Measurements from ENCODE around the gene PDCD2. TPM values are rescaled to one million over a fixed set of nuclear protein-coding genes. Genes with fewer than 3 reads are reported as not detected.

PDCD2 gene
- total and polyA plus RNA-seq, 9 of the 15 experiments (the other 6 are each of a cell fraction or from before 2014, with no cell fraction given) = 67.3 to 430 (median 318) TPM

DNA sequence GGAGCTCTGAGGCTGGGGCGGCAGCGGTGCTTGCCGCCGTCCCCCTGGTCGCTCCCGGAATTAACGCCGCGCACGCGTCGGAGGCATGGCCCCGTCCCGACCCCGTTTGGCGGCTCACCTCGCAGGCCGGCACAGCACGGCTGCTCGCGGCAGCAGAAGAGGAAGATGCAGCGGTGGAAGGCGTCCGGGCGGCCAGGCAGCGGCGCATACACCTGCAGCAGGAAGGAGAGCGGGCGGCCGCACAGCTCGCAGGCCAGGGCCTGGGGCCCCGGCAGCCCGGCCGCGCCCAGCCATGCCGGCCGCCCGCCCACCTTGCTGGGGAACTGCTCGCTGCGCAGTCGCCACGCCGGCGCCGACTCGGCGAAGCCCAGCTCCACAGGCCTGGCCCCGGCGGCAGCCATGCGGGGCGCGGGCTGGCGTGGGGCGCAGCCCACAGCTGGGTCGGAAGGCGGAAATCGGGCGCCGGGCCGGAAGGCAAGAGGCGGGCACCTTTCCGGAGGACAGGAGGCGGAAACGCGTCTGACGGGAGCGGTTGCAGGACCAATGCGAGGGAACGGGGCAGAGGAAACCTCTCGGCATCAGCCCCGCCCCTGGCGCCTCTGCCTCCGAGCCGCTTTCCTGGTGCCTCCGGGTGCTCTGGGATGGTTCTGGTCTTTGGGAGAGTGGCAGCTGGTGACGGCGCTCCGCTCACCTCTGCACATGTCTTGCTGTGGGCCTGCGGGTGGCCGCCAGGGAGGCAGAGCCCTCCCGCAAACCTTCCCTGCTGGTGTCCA lies at the start of gene PDCD2 (continued):
- TF ChIP-seq NFATC3 (IDR thresholded peaks at IDR 0.05) = no peak
- no peak for TF ChIP-seq CEBPB (tag; IDR thresholded peaks at IDR 0.05)
- TF ChIP-seq ZZZ3 (IDR thresholded peaks at IDR 0.05) = no peak
- no peak for TF ChIP-seq COPS2 (conservative IDR thresholded peaks at IDR 0.05)
- peak; percentile 73; the same call in 1 of the 2 replicates for TF ChIP-seq ZNF24 (IDR thresholded peaks at IDR 0.05)
- TF ChIP-seq JUN (IDR thresholded peaks at IDR 0.05; ENCODE audit: borderline replicate concordance, low read depth, low read length) = no peak; the same call in 1 of the 2 replicates
- no peak; the same call in 1 of the 2 replicates for TF ChIP-seq JUN (CRISPR knock-in tag; IDR thresholded peaks at IDR 0.05; ENCODE audit: borderline replicate concordance)
- TF ChIP-seq, protein P1, sequence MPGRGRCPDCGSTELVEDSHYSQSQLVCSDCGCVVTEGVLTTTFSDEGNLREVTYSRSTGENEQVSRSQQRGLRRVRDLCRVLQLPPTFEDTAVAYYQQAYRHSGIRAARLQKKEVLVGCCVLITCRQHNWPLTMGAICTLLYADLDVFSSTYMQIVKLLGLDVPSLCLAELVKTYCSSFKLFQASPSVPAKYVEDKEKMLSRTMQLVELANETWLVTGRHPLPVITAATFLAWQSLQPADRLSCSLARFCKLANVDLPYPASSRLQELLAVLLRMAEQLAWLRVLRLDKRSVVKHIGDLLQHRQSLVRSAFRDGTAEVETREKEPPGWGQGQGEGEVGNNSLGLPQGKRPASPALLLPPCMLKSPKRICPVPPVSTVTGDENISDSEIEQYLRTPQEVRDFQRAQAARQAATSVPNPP (IDR thresholded peaks at IDR 0.05; ENCODE audit: borderline replicate concordance, insufficient read depth, insufficient read length) = no peak
- TF ChIP-seq LCOR (CRISPR knock-in tag; IDR thresholded peaks at IDR 0.05) = no peak
- TF ChIP-seq HSF4 (CRISPR knock-in tag; IDR thresholded peaks at IDR 0.05; ENCODE audit: borderline replicate concordance) = peak; percentile 74; the same call in 1 of the 2 replicates
- no peak for TF ChIP-seq HDAC6 (IDR thresholded peaks at IDR 0.05; ENCODE audit: low read depth, low read length)
- peak; percentile 95 for TF ChIP-seq POLR2AphosphoS5 (IDR thresholded peaks at IDR 0.05; ENCODE audit: control insufficient read depth, insufficient read depth, low read depth, low read length)
- TF ChIP-seq L3MBTL2 (IDR thresholded peaks at IDR 0.05) = peak; percentile 63; the same call in 1 of the 2 replicates
- TF ChIP-seq ZNF23 (CRISPR knock-in tag; IDR thresholded peaks at IDR 0.05) = no peak
- peak; percentile 76 for TF ChIP-seq EP400 (IDR thresholded peaks at IDR 0.05)
- TF ChIP-seq BCOR (IDR thresholded peaks at IDR 0.05) = peak; percentile 54; the same call in 1 of the 2 replicates
- TF ChIP-seq MIER1 (IDR thresholded peaks at IDR 0.05; ENCODE audit: low read depth) = no peak
- peak; percentile 100 for TF ChIP-seq GABPA (tag; conservative IDR thresholded peaks at IDR 0.05; ENCODE audit: low read depth)
- no peak for TF ChIP-seq TEAD2 (tag; IDR thresholded peaks at IDR 0.05)
- TF ChIP-seq SAP30 (IDR thresholded peaks at IDR 0.05; ENCODE audit: borderline replicate concordance, insufficient read depth, low read depth, low read length, poor library complexity, severe bottlenecking) = peak; percentile 94
- TF ChIP-seq ZFP30 (CRISPR knock-in tag; IDR thresholded peaks at IDR 0.05; ENCODE audit: borderline replicate concordance) = no peak
- TF ChIP-seq ZNF644 (tag; IDR thresholded peaks at IDR 0.05; ENCODE audit: low read depth) = 0 out of 2 replicates have a peak, but pooled peaks have one; percentile 55
- TF ChIP-seq, protein P2, sequence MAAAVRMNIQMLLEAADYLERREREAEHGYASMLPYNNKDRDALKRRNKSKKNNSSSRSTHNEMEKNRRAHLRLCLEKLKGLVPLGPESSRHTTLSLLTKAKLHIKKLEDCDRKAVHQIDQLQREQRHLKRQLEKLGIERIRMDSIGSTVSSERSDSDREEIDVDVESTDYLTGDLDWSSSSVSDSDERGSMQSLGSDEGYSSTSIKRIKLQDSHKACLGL (CRISPR knock-in tag; IDR thresholded peaks at IDR 0.05; ENCODE audit: borderline replicate concordance, poor library complexity, severe bottlenecking) = peak; percentile 67
- TF ChIP-seq FOXK2 (conservative IDR thresholded peaks at IDR 0.05 in 1 of 2, IDR thresholded peaks at IDR 0.05 in 1 of 2; ENCODE audit: low read depth in 2 of 2) = peak in 1 of 2 experiments; percentile 32; a peak in 3 of 4 replicates
- peak; percentile 67; the same call in 1 of the 2 replicates for TF ChIP-seq NBN (IDR thresholded peaks at IDR 0.05; ENCODE audit: low read depth)
- TF ChIP-seq RAD21 (CRISPR knock-in tag; conservative IDR thresholded peaks at IDR 0.05 in 1 of 2, IDR thresholded peaks at IDR 0.05 in 1 of 2) = no peak

All from K562 (cell line).